ENCODE results near the gene FPR2. TPM values are rescaled to one million over a fixed set of nuclear protein-coding genes. Genes with fewer than 3 reads are reported as not detected.

FPR2 gene
- total and polyA plus RNA-seq, 2 experiments from 2014 or later, result not detected

DNA sequence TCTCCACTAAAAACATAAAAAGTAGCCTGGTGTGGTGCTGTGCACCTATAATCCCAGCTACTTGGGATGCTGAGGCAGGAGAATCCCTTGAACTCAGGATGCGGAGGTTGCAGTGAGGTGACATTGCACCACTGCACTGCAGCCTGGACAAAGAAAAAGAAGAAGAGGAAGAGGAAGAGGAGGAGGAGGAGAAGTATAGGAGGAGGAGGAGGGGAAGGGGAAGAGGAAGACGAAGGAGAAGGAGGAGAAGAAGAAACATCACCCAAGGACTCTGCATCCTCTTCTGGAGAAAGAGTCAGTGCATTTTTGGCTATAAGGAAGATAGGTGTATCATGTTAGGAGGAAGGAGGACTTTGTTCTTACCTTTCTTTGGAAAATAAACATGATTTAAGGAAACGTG, 21.0 kb downstream of the FPR2 start:
- Histone ChIP-seq H3K4me1 (ENCODE audit: insufficient read depth) (no peaks in the 10 kb centered on the region), H2AFZ (no peak overlapping the region), H3K27ac (ENCODE audit: low read depth) (no peak overlapping the region), H3K27me3 (ENCODE audit: insufficient read depth) (no peaks in the 10 kb centered on the region; the same call in none of the 2 replicates), H3F3A (replicated peaks; ENCODE audit: low read depth) (no peaks in the 10 kb centered on the region), H3K79me2 (replicated peaks; ENCODE audit: insufficient read depth) (no peaks in the 10 kb centered on the region), H3K4me2 (no peak overlapping the region), H3K36me3 (ENCODE audit: insufficient read depth) (no peaks in the 10 kb centered on the region), H3K4me3 (no peak overlapping the region), H4K20me1 (replicated peaks; ENCODE audit: insufficient read depth) (no peaks in the 10 kb centered on the region), H3K9me2 (ENCODE audit: insufficient read depth) (no peaks in the 10 kb centered on the region)
- Mint-ChIP-seq H3K9me3 (peaks cover 2% of the 10 kb centered on the region; the same call in 1 of the 3 replicates), H3K4me3 (no peak overlapping the region), H3K4me1 (no peaks in the 10 kb centered on the region; the same call in 2 of the 3 replicates), H3K27ac (no peak overlapping the region), H3K36me3 (ENCODE audit: low read depth) (no peaks in the 10 kb centered on the region), H3K27me3 (ENCODE audit: insufficient read depth, low read depth, poor library complexity) (no peaks in the 10 kb centered on the region)
- DNase-seq (ENCODE audit: low spot score), result no peak
- no peak for TF ChIP-seq ZNF114 (CRISPR knock-in tag; IDR thresholded peaks at IDR 0.05)
- TF ChIP-seq EZH2 (IDR thresholded peaks at IDR 0.05; ENCODE audit: low read depth, unreplicated experiment), result no peak
- no peak for TF ChIP-seq STAT1 (IDR thresholded peaks at IDR 0.05; ENCODE audit: unreplicated experiment)
- ATAC-seq, result no peak

DNA sequence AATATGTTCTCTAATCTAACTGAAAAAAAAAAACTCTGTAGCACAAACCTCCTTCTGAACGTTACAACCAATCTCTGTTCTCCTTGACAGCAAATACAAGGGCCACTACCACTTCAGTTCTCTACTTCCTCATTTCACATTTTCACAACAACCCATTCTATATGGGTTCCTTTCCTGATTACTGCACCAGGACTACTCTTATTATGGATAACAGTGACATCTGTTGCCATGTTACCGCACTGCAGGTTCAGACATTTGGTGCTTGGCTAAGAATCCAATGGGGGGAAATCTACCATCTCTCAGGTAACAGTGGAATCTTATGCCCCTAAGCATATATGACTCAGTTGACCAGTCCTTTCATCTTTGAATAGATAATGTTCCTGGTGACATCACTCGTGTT, 22.4 kb downstream of the FPR2 start:
- Histone ChIP-seq H3K9me2 (ENCODE audit: insufficient read depth) (no peaks in the 10 kb centered on the region; the same call in 1 of the 2 replicates), H3K4me3 (no peak overlapping the region), H3K27ac (ENCODE audit: low read depth) (no peak overlapping the region), H3K4me2 (no peak overlapping the region), H3K27me3 (ENCODE audit: insufficient read depth) (no peaks in the 10 kb centered on the region; the same call in none of the 2 replicates), H3K36me3 (ENCODE audit: insufficient read depth) (no peaks in the 10 kb centered on the region), H2AFZ (no peak overlapping the region), H3K79me2 (replicated peaks; ENCODE audit: insufficient read depth) (no peaks in the 10 kb centered on the region), H3F3A (replicated peaks; ENCODE audit: low read depth) (no peaks in the 10 kb centered on the region), H3K4me1 (ENCODE audit: insufficient read depth) (no peaks in the 10 kb centered on the region), H4K20me1 (replicated peaks; ENCODE audit: insufficient read depth) (no peaks in the 10 kb centered on the region)
- Mint-ChIP-seq H3K27ac (no peak overlapping the region), H3K27me3 (ENCODE audit: insufficient read depth, low read depth, poor library complexity) (no peaks in the 10 kb centered on the region), H3K36me3 (ENCODE audit: low read depth) (no peaks in the 10 kb centered on the region), H3K4me3 (no peak overlapping the region), H3K9me3 (peaks cover 14% of the 10 kb centered on the region; the same call in 2 of the 3 replicates), H3K4me1 (no peaks in the 10 kb centered on the region)
- ATAC-seq (peak; percentile 57), DNase-seq (ENCODE audit: low spot score) (peak; percentile 61)
- TF ChIP-seq, protein P1, sequence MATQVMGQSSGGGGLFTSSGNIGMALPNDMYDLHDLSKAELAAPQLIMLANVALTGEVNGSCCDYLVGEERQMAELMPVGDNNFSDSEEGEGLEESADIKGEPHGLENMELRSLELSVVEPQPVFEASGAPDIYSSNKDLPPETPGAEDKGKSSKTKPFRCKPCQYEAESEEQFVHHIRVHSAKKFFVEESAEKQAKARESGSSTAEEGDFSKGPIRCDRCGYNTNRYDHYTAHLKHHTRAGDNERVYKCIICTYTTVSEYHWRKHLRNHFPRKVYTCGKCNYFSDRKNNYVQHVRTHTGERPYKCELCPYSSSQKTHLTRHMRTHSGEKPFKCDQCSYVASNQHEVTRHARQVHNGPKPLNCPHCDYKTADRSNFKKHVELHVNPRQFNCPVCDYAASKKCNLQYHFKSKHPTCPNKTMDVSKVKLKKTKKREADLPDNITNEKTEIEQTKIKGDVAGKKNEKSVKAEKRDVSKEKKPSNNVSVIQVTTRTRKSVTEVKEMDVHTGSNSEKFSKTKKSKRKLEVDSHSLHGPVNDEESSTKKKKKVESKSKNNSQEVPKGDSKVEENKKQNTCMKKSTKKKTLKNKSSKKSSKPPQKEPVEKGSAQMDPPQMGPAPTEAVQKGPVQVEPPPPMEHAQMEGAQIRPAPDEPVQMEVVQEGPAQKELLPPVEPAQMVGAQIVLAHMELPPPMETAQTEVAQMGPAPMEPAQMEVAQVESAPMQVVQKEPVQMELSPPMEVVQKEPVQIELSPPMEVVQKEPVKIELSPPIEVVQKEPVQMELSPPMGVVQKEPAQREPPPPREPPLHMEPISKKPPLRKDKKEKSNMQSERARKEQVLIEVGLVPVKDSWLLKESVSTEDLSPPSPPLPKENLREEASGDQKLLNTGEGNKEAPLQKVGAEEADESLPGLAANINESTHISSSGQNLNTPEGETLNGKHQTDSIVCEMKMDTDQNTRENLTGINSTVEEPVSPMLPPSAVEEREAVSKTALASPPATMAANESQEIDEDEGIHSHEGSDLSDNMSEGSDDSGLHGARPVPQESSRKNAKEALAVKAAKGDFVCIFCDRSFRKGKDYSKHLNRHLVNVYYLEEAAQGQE (IDR thresholded peaks at IDR 0.05; ENCODE audit: unreplicated experiment), result no peak
- TF ChIP-seq EZH2 (IDR thresholded peaks at IDR 0.05; ENCODE audit: low read depth, unreplicated experiment) (no peak), ZNF331 (CRISPR knock-in tag; IDR thresholded peaks at IDR 0.05; ENCODE audit: low read depth) (no peak)
- TF ChIP-seq, protein P2, sequence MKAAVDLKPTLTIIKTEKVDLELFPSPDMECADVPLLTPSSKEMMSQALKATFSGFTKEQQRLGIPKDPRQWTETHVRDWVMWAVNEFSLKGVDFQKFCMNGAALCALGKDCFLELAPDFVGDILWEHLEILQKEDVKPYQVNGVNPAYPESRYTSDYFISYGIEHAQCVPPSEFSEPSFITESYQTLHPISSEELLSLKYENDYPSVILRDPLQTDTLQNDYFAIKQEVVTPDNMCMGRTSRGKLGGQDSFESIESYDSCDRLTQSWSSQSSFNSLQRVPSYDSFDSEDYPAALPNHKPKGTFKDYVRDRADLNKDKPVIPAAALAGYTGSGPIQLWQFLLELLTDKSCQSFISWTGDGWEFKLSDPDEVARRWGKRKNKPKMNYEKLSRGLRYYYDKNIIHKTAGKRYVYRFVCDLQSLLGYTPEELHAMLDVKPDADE (IDR thresholded peaks at IDR 0.05), result no peak
- TF ChIP-seq, protein P3, sequence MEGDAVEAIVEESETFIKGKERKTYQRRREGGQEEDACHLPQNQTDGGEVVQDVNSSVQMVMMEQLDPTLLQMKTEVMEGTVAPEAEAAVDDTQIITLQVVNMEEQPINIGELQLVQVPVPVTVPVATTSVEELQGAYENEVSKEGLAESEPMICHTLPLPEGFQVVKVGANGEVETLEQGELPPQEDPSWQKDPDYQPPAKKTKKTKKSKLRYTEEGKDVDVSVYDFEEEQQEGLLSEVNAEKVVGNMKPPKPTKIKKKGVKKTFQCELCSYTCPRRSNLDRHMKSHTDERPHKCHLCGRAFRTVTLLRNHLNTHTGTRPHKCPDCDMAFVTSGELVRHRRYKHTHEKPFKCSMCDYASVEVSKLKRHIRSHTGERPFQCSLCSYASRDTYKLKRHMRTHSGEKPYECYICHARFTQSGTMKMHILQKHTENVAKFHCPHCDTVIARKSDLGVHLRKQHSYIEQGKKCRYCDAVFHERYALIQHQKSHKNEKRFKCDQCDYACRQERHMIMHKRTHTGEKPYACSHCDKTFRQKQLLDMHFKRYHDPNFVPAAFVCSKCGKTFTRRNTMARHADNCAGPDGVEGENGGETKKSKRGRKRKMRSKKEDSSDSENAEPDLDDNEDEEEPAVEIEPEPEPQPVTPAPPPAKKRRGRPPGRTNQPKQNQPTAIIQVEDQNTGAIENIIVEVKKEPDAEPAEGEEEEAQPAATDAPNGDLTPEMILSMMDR (conservative IDR thresholded peaks at IDR 0.05; ENCODE audit: low read depth in 2 of 2), result peak; percentile 60 to 68
